ENCODE data around the gene STAB2.
"Not testable (repeated sequence)": the region's sequence is repeated elsewhere in the genome, so short reads cannot be mapped to it uniquely, and the experiment has no call there.

STAB2 gene

DNA sequence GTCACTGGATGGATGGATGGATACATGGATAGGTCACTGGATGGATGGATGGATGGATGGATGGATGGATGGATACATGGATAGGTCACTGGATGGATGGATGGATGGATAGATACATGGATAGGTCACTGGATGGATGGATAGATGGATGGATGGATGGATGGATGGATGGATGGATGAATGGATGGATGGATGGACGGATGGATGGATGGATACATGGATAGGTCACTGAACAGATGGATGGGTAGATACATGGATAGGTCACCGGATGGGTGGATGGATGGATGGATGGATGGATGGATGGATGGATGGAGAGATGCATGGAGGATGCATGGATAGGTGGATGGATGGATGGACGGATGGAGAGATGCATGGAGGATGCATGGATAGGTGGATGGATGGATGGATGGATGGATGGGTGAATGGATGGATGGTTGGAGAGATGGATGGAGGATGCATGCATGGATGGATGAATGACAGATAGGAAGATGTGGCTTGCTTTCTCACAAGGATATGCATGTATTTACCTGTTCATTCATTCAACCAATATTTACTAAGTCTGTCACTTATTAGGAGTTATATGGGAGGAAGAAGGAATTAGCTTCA is 66.6 kb downstream of the STAB2 start:
- not testable (repeated sequence) for FAIRE-seq

DNA sequence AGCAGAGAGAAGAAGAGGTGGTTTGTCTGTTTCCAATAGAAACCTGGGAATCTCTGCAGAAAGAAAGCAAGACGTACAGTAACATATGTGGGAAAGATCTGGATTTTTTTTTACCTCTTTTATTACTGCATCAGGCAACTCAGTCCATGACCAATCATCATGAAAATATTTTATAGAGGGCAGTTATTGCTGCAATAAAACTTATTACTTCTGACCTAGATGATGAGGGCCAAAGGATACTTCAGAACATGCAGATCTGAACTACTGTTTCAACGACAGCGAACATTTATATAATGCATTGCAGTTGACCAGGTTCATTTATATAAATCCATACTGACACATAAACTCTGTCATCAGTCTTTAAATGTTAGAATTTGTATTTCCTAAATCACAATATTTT is 67.7 kb downstream of the STAB2 start:
- FAIRE-seq: no peak

- FAIRE-seq: no peak
These were observed 69.2 kb downstream of the STAB2 start for GRCh38 chr12:103656291-103656690.

DNA sequence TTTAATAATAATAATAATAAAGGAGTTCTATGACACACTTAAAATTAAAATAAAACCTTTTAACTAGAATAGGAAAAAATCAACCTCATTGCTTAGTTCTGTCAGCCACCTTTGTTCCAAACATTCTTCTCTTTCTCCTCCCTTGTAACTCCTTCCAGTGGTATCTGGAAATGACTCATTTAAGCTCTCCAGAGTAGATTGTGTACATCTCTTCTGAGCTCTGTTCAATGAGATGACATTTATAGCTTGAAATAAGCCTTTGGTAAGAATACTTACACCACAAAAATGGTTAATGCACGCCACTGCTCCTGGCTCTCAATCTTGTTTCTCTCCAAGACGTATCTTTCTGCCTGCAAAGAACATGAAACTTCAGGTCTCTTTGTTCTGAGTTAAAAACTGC is 70.3 kb downstream of the STAB2 start:
- FAIRE-seq: no peak

GRCh38 chr12:103664626-103665025 is 77.6 kb downstream of the STAB2 start:
- FAIRE-seq: no peak

- no peak for FAIRE-seq
These were observed 78.9 kb downstream of the STAB2 start for GRCh38 chr12:103665971-103666370.

GRCh38 chr12:103667125-103667524 is 80.1 kb downstream of the STAB2 start:
- no peak for FAIRE-seq

- FAIRE-seq: no peak
These were observed 81.4 kb downstream of the STAB2 start for GRCh38 chr12:103668520-103668919.

- FAIRE-seq: no peak
These were observed 84.3 kb downstream of the STAB2 start for GRCh38 chr12:103671367-103671766.

DNA sequence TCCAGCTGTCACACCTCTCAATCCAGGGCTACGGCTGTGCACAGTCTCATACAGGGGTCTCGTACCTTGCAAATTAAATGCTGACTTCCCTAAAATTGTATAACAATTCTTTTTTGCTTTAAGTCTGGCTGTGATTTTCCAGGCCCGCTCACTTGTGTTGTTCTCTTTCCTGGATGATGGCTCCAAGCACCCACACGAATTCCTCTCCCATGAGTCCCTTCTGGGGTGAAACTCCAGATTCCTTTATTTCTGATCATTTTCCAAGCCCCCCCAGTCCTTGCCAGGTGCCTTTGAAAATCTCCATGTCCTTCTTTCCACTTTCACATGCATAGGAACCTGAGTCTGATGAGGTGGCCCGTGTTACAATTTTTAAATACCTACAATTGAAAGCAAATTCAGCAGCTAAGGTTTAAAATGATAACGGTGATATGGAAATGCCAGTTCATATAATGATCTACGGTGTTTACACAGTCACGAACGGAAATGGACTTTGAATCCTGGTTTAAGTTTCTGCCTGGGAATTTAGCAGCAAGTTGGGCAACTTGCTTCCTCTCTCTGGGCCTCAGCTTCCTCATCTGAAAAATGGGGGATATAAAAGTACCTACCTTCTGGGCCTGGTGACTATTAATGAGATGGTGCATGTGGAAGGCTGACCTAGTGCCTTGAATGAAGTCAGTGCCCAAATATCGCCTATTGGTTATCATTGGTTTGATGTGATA is 85.5 kb downstream of the STAB2 start:
- FAIRE-seq: no peak

DNA sequence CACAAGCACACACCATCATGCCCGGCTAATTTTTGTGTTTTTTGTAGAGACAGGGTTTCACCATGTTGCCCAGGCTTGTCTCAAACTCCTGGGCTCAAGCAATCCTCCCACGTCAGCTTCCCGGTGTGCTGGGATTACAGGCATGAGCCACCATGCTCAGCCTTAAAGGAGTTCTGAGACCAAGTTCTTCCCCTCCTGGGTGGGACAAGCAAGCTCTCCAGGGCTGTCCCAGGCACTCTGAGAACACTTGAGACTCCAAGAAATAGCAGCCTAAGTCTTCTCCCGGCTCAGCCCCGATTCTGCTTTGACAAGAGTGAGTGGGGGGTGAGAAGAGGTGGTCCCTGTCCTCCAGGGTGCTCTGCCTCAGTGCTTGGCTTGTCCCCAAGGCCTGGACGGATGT is 86.4 kb downstream of the STAB2 start:
- FAIRE-seq: no peak

DNA sequence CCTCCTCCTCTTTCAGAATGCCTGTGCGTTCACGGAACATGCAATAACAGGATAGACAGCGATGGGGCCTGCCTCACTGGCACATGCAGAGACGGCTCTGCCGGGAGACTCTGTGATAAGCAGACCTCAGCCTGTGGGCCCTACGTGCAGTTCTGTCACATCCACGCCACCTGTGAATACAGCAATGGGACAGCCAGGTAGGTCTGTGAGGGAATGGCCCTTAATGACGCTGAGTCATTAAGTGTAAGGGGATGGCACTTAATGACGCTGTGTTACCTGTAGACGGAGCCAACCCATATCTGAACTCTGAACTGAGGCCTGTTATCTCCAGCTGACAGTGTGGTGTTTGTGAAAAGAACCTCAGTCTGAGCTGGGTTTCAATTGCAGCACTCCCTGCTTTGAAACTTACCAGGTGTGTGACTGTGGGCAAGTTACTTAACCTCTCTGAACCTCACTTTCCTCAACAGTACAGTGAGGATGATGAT is 86.9 kb downstream of the STAB2 start:
- no peak for FAIRE-seq

DNA sequence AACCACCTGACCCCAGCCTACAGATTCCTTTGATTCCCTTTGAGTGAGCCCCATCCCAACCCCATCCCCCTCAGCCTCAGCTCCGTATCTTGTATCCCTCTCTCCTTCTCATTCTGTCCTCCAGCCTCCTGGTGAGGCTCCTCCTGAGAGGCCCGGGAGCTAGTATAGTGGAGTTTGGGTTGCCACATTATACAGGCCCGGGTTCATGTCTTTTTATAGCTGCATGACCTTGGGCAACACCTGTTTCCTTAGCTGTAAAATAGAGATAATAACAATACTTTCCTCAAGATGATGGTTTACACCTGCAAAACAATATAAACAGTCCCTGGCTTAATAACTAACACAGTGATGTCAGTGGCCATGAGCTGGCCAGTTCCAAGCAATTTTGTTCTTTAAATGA is 89.8 kb downstream of the STAB2 start:
- FAIRE-seq: no peak

GRCh38 chr12:103677341-103677740 is 90.3 kb downstream of the STAB2 start:
- FAIRE-seq: no peak

- no peak for FAIRE-seq
These were observed 90.8 kb downstream of the STAB2 start for GRCh38 chr12:103677905-103678304.

- no peak for FAIRE-seq
These were observed 92.5 kb downstream of the STAB2 start for GRCh38 chr12:103679421-103680170.

DNA sequence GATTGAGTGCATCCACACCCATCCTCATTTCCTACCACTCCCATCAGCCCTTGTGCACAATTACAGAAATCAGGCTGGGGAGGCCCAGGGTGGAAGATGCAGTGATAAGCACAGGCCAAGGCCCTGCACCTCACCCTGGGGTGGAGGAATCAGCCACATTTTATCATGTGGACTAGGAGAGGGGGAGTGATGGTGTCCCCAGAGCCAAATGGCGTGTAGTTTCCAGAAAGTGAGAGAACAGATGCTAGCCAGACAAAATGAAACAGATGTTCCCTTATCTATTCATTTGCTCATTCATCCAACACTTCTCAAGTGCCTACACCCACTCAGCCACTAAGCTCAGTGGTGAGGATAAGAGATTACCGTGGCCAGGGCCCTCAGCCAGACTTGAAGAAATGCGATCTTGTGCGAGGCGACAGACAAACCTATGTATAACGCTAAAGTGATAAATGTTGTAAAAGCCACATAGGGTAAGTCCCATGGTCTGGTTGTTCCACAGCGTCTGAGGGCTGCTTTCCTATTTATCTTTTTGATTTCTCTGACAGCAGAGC is 93.6 kb downstream of the STAB2 start:
- FAIRE-seq: no peak

DNA sequence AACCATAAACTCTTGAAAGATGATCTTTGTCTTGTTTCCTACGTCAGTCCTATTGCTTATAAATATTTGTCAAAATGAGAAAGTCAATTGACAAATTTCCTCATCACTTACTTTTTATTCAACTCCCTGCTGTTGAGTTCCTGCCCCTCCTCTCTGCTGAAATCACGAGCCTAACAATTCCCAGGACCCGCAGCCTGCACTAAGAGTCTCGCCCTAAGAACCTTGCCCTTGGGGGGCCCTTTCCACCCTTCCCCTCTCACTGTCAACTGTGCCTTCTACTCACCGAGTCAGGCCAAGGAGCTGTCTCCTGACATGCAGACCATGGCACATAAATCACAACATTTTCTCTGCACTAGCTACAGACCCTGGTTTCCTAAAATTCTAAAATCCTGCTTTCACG is 99.0 kb downstream of the STAB2 start:
- no peak for FAIRE-seq

DNA sequence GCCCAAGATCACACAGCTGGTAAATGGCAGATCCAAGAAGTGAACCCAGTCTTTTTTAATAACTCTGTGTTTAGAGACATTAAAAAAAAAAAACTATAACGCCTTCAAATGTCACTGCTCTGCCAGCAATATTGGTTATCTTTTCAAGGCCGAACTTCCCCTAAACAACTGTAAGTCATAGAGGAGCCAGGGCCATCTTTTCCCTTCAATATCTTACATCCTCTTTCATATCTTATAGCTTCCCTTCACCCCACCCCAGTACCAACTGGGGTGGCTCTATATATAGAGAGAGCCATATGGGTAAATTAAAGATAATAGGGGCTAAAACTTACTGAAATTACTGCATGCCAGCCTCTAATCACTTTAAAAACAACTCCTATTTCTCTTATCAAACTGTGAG is 100.2 kb downstream of the STAB2 start:
- FAIRE-seq: no peak

DNA sequence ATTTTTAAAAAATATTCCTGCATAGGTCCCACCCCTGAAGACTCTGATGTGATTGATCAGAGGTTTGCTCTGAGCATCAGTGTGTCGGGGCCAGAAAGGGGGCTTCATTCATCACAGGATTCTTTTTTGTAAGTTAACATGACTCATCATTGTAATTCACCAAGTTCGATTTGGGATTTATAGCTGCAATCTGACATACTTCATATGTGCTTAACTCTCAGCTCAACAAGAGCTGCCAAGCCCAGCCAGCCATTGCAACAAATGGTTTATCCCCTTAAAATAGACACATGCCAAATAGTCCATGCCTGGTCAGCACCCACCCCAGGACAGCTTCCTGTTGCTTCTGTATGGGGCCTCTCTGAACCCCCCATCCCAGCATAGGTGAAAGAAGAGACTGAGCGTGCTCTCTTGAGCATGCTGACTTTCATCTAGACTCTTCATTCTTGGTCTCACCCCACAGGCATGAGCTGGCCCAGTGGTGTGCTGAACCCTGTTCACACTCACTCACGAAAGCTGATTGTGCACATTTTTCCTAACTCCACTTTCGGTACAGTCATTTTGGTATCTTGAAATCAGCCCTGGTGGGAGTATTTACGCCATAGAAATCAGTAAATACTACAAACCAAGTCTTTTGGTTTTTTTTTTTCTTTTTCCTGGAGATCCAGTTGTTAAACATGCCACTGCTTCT is 101.4 kb downstream of the STAB2 start:
- FAIRE-seq: no peak

DNA sequence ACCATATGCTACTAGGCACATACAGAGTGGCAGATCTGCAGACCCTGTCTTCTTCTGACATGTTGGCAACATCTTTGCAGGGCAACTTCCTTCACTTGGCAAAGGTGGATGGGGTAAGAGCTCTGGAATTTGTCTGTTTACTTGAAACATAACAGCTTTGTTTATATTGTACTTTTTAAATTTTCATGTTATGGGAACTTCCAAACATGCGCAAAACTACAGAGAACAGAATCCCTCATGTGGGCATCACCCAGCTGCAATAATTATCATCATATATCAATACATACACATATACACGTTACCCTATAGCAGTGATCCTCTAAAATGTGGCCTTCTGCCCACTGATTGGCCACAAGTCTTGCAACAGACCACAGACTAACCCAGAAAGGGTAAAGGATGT is 103.4 kb downstream of the STAB2 start:
- FAIRE-seq: no peak

DNA sequence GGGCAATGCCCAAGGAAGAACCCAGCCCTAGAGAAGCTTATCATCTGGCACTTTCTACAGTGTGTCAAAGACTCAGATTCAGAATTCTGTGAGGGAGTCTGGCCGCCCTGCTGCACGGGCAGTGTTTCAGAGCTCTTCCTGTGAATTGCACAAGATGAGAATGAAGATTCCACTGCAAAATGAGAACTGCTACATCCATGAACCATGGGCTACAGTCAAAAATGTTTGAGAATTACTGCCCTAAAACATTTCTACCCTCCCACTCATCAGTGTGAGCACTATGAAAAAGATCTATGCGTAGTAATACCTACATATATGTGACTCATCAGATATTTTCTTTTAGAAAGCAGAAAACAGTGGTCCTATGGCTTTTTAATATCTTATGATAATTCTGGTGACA is 104.0 kb downstream of the STAB2 start:
- FAIRE-seq: no peak

DNA sequence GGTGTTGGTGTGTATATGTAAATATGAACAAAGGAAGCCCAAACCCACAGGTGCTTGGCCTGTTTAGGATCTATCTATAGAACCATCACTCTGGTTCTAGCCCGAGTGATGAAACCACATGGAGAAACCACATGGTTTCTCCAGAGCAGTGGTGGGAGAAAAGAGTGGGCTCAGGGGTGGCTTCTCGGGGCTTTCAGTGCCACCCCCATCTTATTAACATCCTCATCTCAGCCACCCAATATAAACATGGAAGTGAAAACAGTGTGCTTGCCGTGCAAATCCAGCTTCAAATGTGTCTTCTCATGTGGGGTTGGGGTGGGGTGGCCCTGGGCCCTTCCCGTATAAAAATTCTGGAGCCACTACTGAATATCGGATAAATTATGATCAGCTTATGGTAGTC is 109.0 kb downstream of the STAB2 start:
- no peak for FAIRE-seq

All from endometrium (tissue), 2 donors.